CD14-positive monocyte (primary cell): ENCODE results near the gene RGL3. TPM values are rescaled to one million over a fixed set of nuclear protein-coding genes. Genes with fewer than 3 reads are reported as not detected.
A peak's percentile ranks its signal among the peaks of the same experiment; 100 is the strongest.
"Not testable (repeated sequence)": the region's sequence is repeated elsewhere in the genome, so short reads cannot be mapped to it uniquely, and the experiment has no call there.

Experiments
- DNase-seq, 3 donors: peaks; one replicate each; pipeline ENCODE4 v3.0.0-alpha.2; 2011 to 2022
- H2AFZ ChIP-seq: 2 replicates; pipeline ENCODE4 v1.6.0; 2012; ENCODE audit warnings: mild to moderate bottlenecking, low read depth, low read length, inconsistent platforms; ENCODE audit not compliant: insufficient read depth, poor library complexity, severe bottlenecking
- H3K27ac ChIP-seq, 2 donors: 1 replicate in 1 of 2; 2 replicates in 1 of 2; pipeline ENCODE4 v1.5.1; 2012 to 2013; ENCODE audit warnings: low read length in 2 of 2, control low read depth in 1 of 2, inconsistent platforms in 1 of 2, low read depth in 1 of 2, mild to moderate bottlenecking in 1 of 2
- H3K27me3 ChIP-seq, 2 donors: one replicate each; pipeline versions ENCODE4 v1.6.0 to v1.6.1; 2011 to 2013; ENCODE audit warnings: low read length in 2 of 2; ENCODE audit not compliant: control insufficient read depth in 2 of 2, insufficient read depth in 2 of 2
- H3K36me3 ChIP-seq, 2 donors: replicated peaks in 1 of 2; 1 replicate in 1 of 2; 2 replicates in 1 of 2; pipeline versions ENCODE4 v1.5.1 to v1.6.1; 2012 to 2013; ENCODE audit warnings: low read length in 2 of 2, control low read depth in 1 of 2, inconsistent platforms in 1 of 2, mild to moderate bottlenecking in 1 of 2; ENCODE audit not compliant: insufficient read depth in 2 of 2, control insufficient read depth in 1 of 2
- H3K4me1 ChIP-seq, 2 donors: 1 replicate in 1 of 2; 2 replicates in 1 of 2; pipeline versions ENCODE4 v1.5.1 to v1.6.1; 2012 to 2013; ENCODE audit warnings: low read length in 2 of 2, control low read depth in 1 of 2, inconsistent platforms in 1 of 2, mild to moderate bottlenecking in 1 of 2, moderate library complexity in 1 of 2; ENCODE audit not compliant: insufficient read depth in 2 of 2, control insufficient read depth in 1 of 2
- H3K4me2 ChIP-seq: replicated peaks from 2 replicates; pipeline ENCODE3; 2012; ENCODE audit warnings: low read length, moderate library complexity, mild to moderate bottlenecking; ENCODE audit not compliant: poor library complexity, severe bottlenecking; ENCODE audit errors: extremely low read depth
- H3K4me3 ChIP-seq, 3 experiments: fragments of 200-600 bp in 1 of 3; sonication (generic) in 1 of 3; replicated peaks in 1 of 3; 1 replicate in 2 of 3; 2 replicates in 1 of 3; pipeline ENCODE4 v1.5.1; 2011 to 2013; ENCODE audit warnings: low read length in 3 of 3, mild to moderate bottlenecking in 3 of 3, control low read depth in 2 of 3, low read depth in 2 of 3, inconsistent platforms in 1 of 3, moderate library complexity in 1 of 3
- H3K79me2 ChIP-seq: 2 replicates; pipeline ENCODE4 v1.6.0; 2012; ENCODE audit warnings: mild to moderate bottlenecking, control low read depth, inconsistent platforms, low read length, moderate library complexity; ENCODE audit not compliant: insufficient read depth
- H3K9ac ChIP-seq: 2 replicates; pipeline ENCODE4 v1.6.0; 2017; ENCODE audit warnings: low read length, mild to moderate bottlenecking; ENCODE audit not compliant: insufficient read depth, poor library complexity, severe bottlenecking
- H3K9me3 ChIP-seq, 2 donors: replicated peaks in 1 of 2; 1 replicate in 1 of 2; 2 replicates in 1 of 2; pipeline versions ENCODE4 v1.5.1 to v1.6.1; 2012 to 2013; ENCODE audit warnings: low read length in 2 of 2, control low read depth in 1 of 2; ENCODE audit not compliant: control insufficient read depth in 1 of 2, insufficient read depth in 1 of 2
- H4K20me1 ChIP-seq: 2 replicates; pipeline ENCODE4 v1.6.0; 2012; ENCODE audit warnings: mild to moderate bottlenecking, low read length, control low read depth, moderate library complexity; ENCODE audit not compliant: insufficient read depth
- H3K27ac Mint-ChIP-seq, 7 donors: one replicate each; pipeline ENCODE4 v1.8.0; 2020; ENCODE audit warnings: mild to moderate bottlenecking in 7 of 7, mixed read lengths in 7 of 7, moderate library complexity in 6 of 7, inconsistent platforms in 2 of 7
- H3K27me3 Mint-ChIP-seq, 3 donors: one replicate each; pipeline ENCODE4 v1.8.0; 2021 to 2022; ENCODE audit warnings: low read depth in 3 of 3, mild to moderate bottlenecking in 3 of 3, mixed read lengths in 3 of 3, moderate library complexity in 3 of 3, inconsistent platforms in 1 of 3
- H3K36me3 Mint-ChIP-seq, 2 donors: one replicate each; pipeline ENCODE4 v1.8.0; 2020; ENCODE audit warnings: mixed read lengths in 2 of 2, inconsistent platforms in 1 of 2, mild to moderate bottlenecking in 1 of 2
- H3K4me1 Mint-ChIP-seq: one replicate; pipeline ENCODE4 v1.8.0; 2020; ENCODE audit warnings: mild to moderate bottlenecking, mixed read lengths
- H3K4me3 Mint-ChIP-seq, 2 donors: one replicate each; pipeline ENCODE4 v1.8.0; 2020; ENCODE audit warnings: mild to moderate bottlenecking in 2 of 2, mixed read lengths in 2 of 2, moderate library complexity in 1 of 2
- H3K9me3 Mint-ChIP-seq, 7 donors: one replicate each; pipeline ENCODE4 v1.8.0; 2020 to 2022; ENCODE audit warnings: mixed read lengths in 7 of 7, mild to moderate bottlenecking in 6 of 7, moderate library complexity in 6 of 7, inconsistent platforms in 2 of 7
- CTCF ChIP-seq: fragments of 200-600 bp; IDR thresholded peaks from one replicate; pipeline ENCODE4 v1.8.0; 2022; ENCODE audit warnings: antibody characterized with exemption, mild to moderate bottlenecking
- WGBS: methylation state at CpG from one replicate; pipeline ENCODE4 v1.1.5; 2013; ENCODE audit warnings: missing lambda C conversion rate; ENCODE audit not compliant: insufficient coverage; 5-methylcytosine and 5-hydroxymethylcytosine counted together
- intact Hi-C, 2 donors: fragments of 100-400 bp; cut with micrococcal nuclease; formaldehyde crosslinking; loops; one replicate each; pipeline versions ENCODE4 v1.15.0 to v1.15.1; 2023
- polyA plus RNA-seq, 3 donors: library from polyadenylated mRNA; depleted of rRNA in 1 of 3; unstranded in 2 of 3; stranded (reverse) in 1 of 3; fragments of 300-500 nt in 2 of 3; fragments of >200 nt in 1 of 3; fragmentation: Illumina TruSeq in 2 of 3; gene quantifications; 1 replicate in 2 of 3; 2 replicates in 1 of 3; pipeline ENCODE4 v1.2.3, GENCODE V29; 2012 to 2021

The RGL3 gene
- polyA plus RNA-seq, 3 donors = 1.7 TPM; not detected in 2

GRCh38 chr19:11410682-11411081 is 8.4 kb downstream of the RGL3 start:
- peaks cover 19% of the 10 kb centered on the region for H3K4me1 Mint-ChIP-seq
- Histone ChIP-seq H3K4me1 (peaks cover 14 to 16% of the 10 kb centered on the region in 2 donors), H3K27ac (no peak overlapping the region), H4K20me1 (no peaks in the 10 kb centered on the region), H2AFZ (no peak overlapping the region), H3K9me3 (no peaks in the 10 kb centered on the region), H3K79me2 (no peaks in the 10 kb centered on the region), H3K4me3 (no peak overlapping the region), H3K36me3 (no peaks in the 10 kb centered on the region), H3K9ac (no peak overlapping the region), H3K27me3 (peaks cover 0 to 7% of the 10 kb centered on the region in 2 donors), H3K4me2 (no peak overlapping the region)
- peaks cover 14 to 45% (median 20%) of the 10 kb centered on the region in 3 donors for H3K27me3 Mint-ChIP-seq
- no peak overlapping the region for H3K27ac Mint-ChIP-seq
- 97% methylated on average over 4 of the region's 8 CpGs for WGBS
- intact Hi-C loops = no loop called here
- no peaks in the 10 kb centered on the region for H3K36me3 Mint-ChIP-seq
- peaks cover 0 to 4% (median 0%) of the 10 kb centered on the region in 7 donors for H3K9me3 Mint-ChIP-seq
- no peak for DNase-seq
- no peak for TF ChIP-seq CTCF
- no peak overlapping the region for H3K4me3 Mint-ChIP-seq

GRCh38 chr19:11408591-11408990 is 10.5 kb downstream of the RGL3 start:
- Histone ChIP-seq H3K27ac (no peak overlapping the region), H3K27me3 (peaks cover 0 to 6% of the 10 kb centered on the region in 2 donors), H4K20me1 (no peaks in the 10 kb centered on the region), H3K4me3 (no peak overlapping the region), H3K9me3 (no peaks in the 10 kb centered on the region), H3K36me3 (no peaks in the 10 kb centered on the region), H3K9ac (no peak overlapping the region), H3K4me1 (peaks cover 14 to 16% of the 10 kb centered on the region in 2 donors), H3K4me2 (no peak overlapping the region), H2AFZ (no peak overlapping the region), H3K79me2 (no peaks in the 10 kb centered on the region)
- WGBS = 80% methylated on average over 1 of the region's 4 CpGs
- DNase-seq = no peak
- H3K4me3 Mint-ChIP-seq = peak overlapping the region in 1 of 2 donors; percentile 21
- intact Hi-C loops = no loop called here
- H3K27me3 Mint-ChIP-seq = peaks cover 14 to 38% (median 23%) of the 10 kb centered on the region in 3 donors
- peaks cover 0 to 4% (median 0%) of the 10 kb centered on the region in 7 donors for H3K9me3 Mint-ChIP-seq
- no peak for TF ChIP-seq CTCF
- no peaks in the 10 kb centered on the region for H3K36me3 Mint-ChIP-seq
- H3K4me1 Mint-ChIP-seq = peaks cover 19% of the 10 kb centered on the region
- H3K27ac Mint-ChIP-seq = peak overlapping the region in 2 of 7 donors; percentile 25 to 57

- H3K27me3 ChIP-seq, H3K79me2 ChIP-seq, H3K36me3 ChIP-seq, H3K27ac ChIP-seq, intact Hi-C loops, H3K9me3 ChIP-seq, H3K9me3 Mint-ChIP-seq, H4K20me1 ChIP-seq, H3K36me3 Mint-ChIP-seq: not testable (repeated sequence)
- Histone ChIP-seq H3K9ac (peak overlapping the region; percentile 21), H3K4me2 (peak overlapping the region; percentile 71), H3K4me1 (peaks cover 14 to 16% of the 10 kb centered on the region in 2 donors), H2AFZ (peak overlapping the region; percentile 72), H3K4me3 (peak overlapping the region in 1 of 3 experiments; percentile 61)
- DNase-seq = peak; percentile 42 to 52 (median 42)
- 31% methylated on average over 5 of the region's 12 CpGs for WGBS
- Mint-ChIP-seq H3K27ac (peak overlapping the region in 3 of 7 donors; percentile 25 to 76 (median 70)), H3K4me1 (peaks cover 19% of the 10 kb centered on the region), H3K27me3 (peaks cover 14 to 34% (median 21%) of the 10 kb centered on the region in 3 donors), H3K4me3 (peak overlapping the region; percentile 31 to 79)
Measured at GRCh38 chr19:11406703-11407236, 12.3 kb downstream of the RGL3 start.
